Measurements from ENCODE around the gene EPB41. TPM values are rescaled to one million over a fixed set of nuclear protein-coding genes. Genes with fewer than 3 reads are reported as not detected.
"Not testable (repeated sequence)": the region's sequence is repeated elsewhere in the genome, so short reads cannot be mapped to it uniquely, and the experiment has no call there.

Gene EPB41
- total and polyA plus RNA-seq, 12 donors: 4.1 to 36.8 (median 23.0) TPM

GRCh38 chr1:28950006-28950405 is 35.6 kb downstream of the EPB41 start:
- Histone ChIP-seq H3K27ac (no peak overlapping the region), H3K4me3 (no peak overlapping the region), H3K27me3 (no peaks in the 10 kb centered on the region), H3K9me3 (no peaks in the 10 kb centered on the region), H3K4me1 (peaks cover 0 to 18% (median 13%) of the 10 kb centered on the region in 9 donors), H3K36me3 (no peaks in the 10 kb centered on the region)
- no peak for ATAC-seq
- intact Hi-C loops (cut with DNase I): no loop called here
- 71 to 78% methylated on average over 1 of the region's 1 CpG for WGBS, 2 donors
- TF ChIP-seq CTCF (IDR thresholded peaks at IDR 0.05): no peak
- no peak for DNase-seq

GRCh38 chr1:28950449-28950848 is 36.1 kb downstream of the EPB41 start:
- no peaks in the 10 kb centered on the region for H3K36me3 ChIP-seq
- no peak overlapping the region for H3K27ac ChIP-seq
- no peak overlapping the region for H3K4me3 ChIP-seq
- no peaks in the 10 kb centered on the region for H3K9me3 ChIP-seq
- H3K27me3 ChIP-seq: no peaks in the 10 kb centered on the region
- no peak for DNase-seq
- no peak for TF ChIP-seq CTCF (IDR thresholded peaks at IDR 0.05)
- H3K4me1 ChIP-seq: peaks cover 0 to 18% (median 13%) of the 10 kb centered on the region in 9 donors
- no peak for ATAC-seq
- intact Hi-C loops (cut with DNase I): no loop called here

- Histone ChIP-seq H3K9me3 (no peaks in the 10 kb centered on the region), H3K4me1 (peaks cover 0 to 18% (median 13%) of the 10 kb centered on the region in 9 donors), H3K36me3 (no peaks in the 10 kb centered on the region), H3K27me3 (no peaks in the 10 kb centered on the region), H3K27ac (no peak overlapping the region), H3K4me3 (no peak overlapping the region)
- 49 to 57% methylated on average over 2 of the region's 2 CpGs for WGBS, 2 donors
- TF ChIP-seq CTCF (IDR thresholded peaks at IDR 0.05): no peak
- intact Hi-C loops (cut with DNase I): no loop called here
- ATAC-seq: no peak
- no peak for DNase-seq
Observed at GRCh38 chr1:28954126-28954726, 39.9 kb downstream of the EPB41 start.

- no peaks in the 10 kb centered on the region for H3K36me3 ChIP-seq
Observed at GRCh38 chr1:28956038-28956464, 41.7 kb downstream of the EPB41 start.

GRCh38 chr1:28962114-28962831 is 47.9 kb downstream of the EPB41 start:
- DNase-seq; H3K27ac ChIP-seq; H3K9me3 ChIP-seq; H3K36me3 ChIP-seq; H3K4me3 ChIP-seq; intact Hi-C loops (cut with DNase I); H3K27me3 ChIP-seq; ATAC-seq: not testable (repeated sequence)
- 92% methylated on average over 13 of the region's 13 CpGs for WGBS, 2 donors
- peaks cover 0 to 13% (median 0%) of the 10 kb centered on the region in 9 donors for H3K4me1 ChIP-seq

More at GRCh38 chr1:28956038-28956464, 41.7 kb downstream of the EPB41 start:
- TF ChIP-seq CTCF (IDR thresholded peaks at IDR 0.05): no peak
- no peaks in the 10 kb centered on the region for H3K9me3 ChIP-seq
- H3K4me1 ChIP-seq: peaks cover 0 to 18% (median 13%) of the 10 kb centered on the region in 9 donors
- no peaks in the 10 kb centered on the region for H3K27me3 ChIP-seq
- ATAC-seq (no peak), DNase-seq (no peak)
- 92 to 94% methylated on average over 2 of the region's 2 CpGs for WGBS, 2 donors
- no peak overlapping the region for H3K27ac ChIP-seq
- intact Hi-C loops (cut with DNase I): no loop called here
- no peak overlapping the region for H3K4me3 ChIP-seq
